Stomach (tissue), 9 donors: ENCODE data around the gene THEMIS. TPM values are rescaled to one million over a fixed set of nuclear protein-coding genes. Genes with fewer than 3 reads are reported as not detected.
"Not testable (repeated sequence)": the region's sequence is repeated elsewhere in the genome, so short reads cannot be mapped to it uniquely, and the experiment has no call there.

ENCODE experiments used
- DNase-seq, 2 donors: peaks; one replicate each; pipeline versions ENCODE4 v3.0.0 to v3.0.0-alpha.2; 2013 to 2019
- H3K27ac ChIP-seq, 5 donors: fragments of 200-600 bp in 4 of 5; sonication (generic) in 4 of 5; one replicate each; pipeline ENCODE4 v1.5.1; 2013 to 2019; ENCODE audit warnings: mild to moderate bottlenecking in 1 of 5, moderate library complexity in 1 of 5
- H3K27me3 ChIP-seq, 3 donors: fragments of 200-600 bp; sonication (generic); one replicate each; pipeline ENCODE4 v1.5.1; 2017 to 2019; ENCODE audit warnings: mixed run types in 1 of 3
- H3K36me3 ChIP-seq, 4 donors: fragments of 200-600 bp; sonication (generic); 1 replicate in 3 of 4; 2 replicates in 1 of 4; pipeline ENCODE4 v1.5.1; 2016 to 2019
- H3K4me1 ChIP-seq, 4 donors: fragments of 200-600 bp; sonication (generic); one replicate each; pipeline ENCODE4 v1.5.1; 2016 to 2019
- H3K4me3 ChIP-seq, 4 donors: fragments of 200-600 bp; sonication (generic) in 3 of 4; one replicate each; pipeline ENCODE4 v1.5.1; 2016 to 2019; ENCODE audit warnings: mild to moderate bottlenecking in 1 of 4
- H3K9me3 ChIP-seq, 4 donors: fragments of 200-600 bp; sonication (generic); one replicate each; pipeline ENCODE4 v1.5.1; 2016 to 2019
- EP300 ChIP-seq: sonication (generic); formaldehyde crosslinking; IDR thresholded peaks from one replicate; pipeline ENCODE4 v1.6.1; 2017; ENCODE audit warnings: antibody characterized with exemption
- POLR2A ChIP-seq, 4 donors: fragments of 450-650 bp; IDR thresholded peaks; one replicate each; pipeline ENCODE4 v1.6.1; 2016; ENCODE audit warnings: antibody characterized with exemption in 4 of 4, control low read depth in 2 of 4, mild to moderate bottlenecking in 1 of 4, moderate library complexity in 1 of 4
- POLR2AphosphoS5 ChIP-seq, 3 donors: sonication (generic); formaldehyde crosslinking; IDR thresholded peaks; one replicate each; pipeline ENCODE4 v1.6.1; 2016; ENCODE audit warnings: antibody characterized with exemption in 3 of 3
- WGBS, 5 donors: extraction: QIAGEN DNeasy Blood & Tissue Kit in 3 of 5; methylation state at CpG; one replicate each; pipeline versions ENCODE4 v1.1.5 to v1.1.7; 2013 to 2018; 5-methylcytosine and 5-hydroxymethylcytosine counted together
- intact Hi-C: fragments of 100-400 bp; cut with DNase I; formaldehyde crosslinking; loops from one replicate; pipeline ENCODE4 v1.15.1; 2023; ENCODE audit warnings: low total_unique reads
- polyA plus RNA-seq, 3 donors: library from polyadenylated mRNA; stranded (reverse); fragments of 200-250 nt; gene quantifications; one replicate each; pipeline ENCODE4 v1.2.3, GENCODE V29; 2013
- total RNA-seq, 5 donors: library from RNA; depleted of rRNA; stranded (reverse); fragments of >200 nt; gene quantifications; one replicate each; pipeline versions ENCODE4 v1.1.0 to v1.2.3, GENCODE V29; 2014 to 2016
- TF ChIP-seq, protein P1 (sequence below), 7 experiments: fragments of 450-650 bp in 4 of 7; fragments of 200-600 bp in 3 of 7; sonication (generic) in 3 of 7; IDR thresholded peaks; one replicate each; pipeline ENCODE4 v1.5.1; 2016 to 2019; ENCODE audit warnings: antibody characterized with exemption in 7 of 7, control low read depth in 2 of 7, mild to moderate bottlenecking in 1 of 7
- donor health status: healthy with polysubstance abuse.
- donor health status: Bipolar disorder and iron deficiency.
- donor health status: healthy.

The THEMIS gene
- total and polyA plus RNA-seq, 8 donors = 0.08 to 18.3 (median 0.89) TPM; not detected in 1

DNA sequence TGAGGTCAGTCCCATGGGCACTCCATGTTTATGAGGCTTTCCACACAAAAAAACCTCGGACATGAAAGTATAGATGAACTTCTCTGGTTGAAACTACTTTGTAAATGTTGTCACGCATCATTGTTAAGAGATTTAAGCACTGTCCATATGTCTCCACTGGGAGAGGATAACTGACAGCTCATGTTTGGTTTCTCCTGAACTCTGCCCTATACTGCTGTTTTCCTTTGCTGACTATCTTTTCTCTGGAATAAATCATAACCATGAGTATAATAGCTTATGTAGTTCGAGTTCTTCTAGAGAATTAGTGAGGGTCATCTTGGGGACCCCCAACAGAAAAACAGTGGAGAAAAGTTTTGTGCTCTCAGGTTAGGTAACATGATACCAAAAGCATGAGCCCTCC lies 14.3 kb downstream of the THEMIS start:
- no peak for DNase-seq
- Histone ChIP-seq H3K9me3 (no peaks in the 10 kb centered on the region), H3K4me1 (no peaks in the 10 kb centered on the region), H3K27ac (no peak overlapping the region), H3K36me3 (no peaks in the 10 kb centered on the region), H3K4me3 (no peak overlapping the region), H3K27me3 (no peaks in the 10 kb centered on the region)
- intact Hi-C loops = no loop called here
- TF ChIP-seq, protein P1, sequence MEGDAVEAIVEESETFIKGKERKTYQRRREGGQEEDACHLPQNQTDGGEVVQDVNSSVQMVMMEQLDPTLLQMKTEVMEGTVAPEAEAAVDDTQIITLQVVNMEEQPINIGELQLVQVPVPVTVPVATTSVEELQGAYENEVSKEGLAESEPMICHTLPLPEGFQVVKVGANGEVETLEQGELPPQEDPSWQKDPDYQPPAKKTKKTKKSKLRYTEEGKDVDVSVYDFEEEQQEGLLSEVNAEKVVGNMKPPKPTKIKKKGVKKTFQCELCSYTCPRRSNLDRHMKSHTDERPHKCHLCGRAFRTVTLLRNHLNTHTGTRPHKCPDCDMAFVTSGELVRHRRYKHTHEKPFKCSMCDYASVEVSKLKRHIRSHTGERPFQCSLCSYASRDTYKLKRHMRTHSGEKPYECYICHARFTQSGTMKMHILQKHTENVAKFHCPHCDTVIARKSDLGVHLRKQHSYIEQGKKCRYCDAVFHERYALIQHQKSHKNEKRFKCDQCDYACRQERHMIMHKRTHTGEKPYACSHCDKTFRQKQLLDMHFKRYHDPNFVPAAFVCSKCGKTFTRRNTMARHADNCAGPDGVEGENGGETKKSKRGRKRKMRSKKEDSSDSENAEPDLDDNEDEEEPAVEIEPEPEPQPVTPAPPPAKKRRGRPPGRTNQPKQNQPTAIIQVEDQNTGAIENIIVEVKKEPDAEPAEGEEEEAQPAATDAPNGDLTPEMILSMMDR (IDR thresholded peaks at IDR 0.05) = no peak
- TF ChIP-seq POLR2AphosphoS5 (IDR thresholded peaks at IDR 0.05) (no peak), EP300 (no peak), POLR2A (IDR thresholded peaks at IDR 0.05) (no peak)
- 78 to 92% (median 85%) methylated on average over 3 of the region's 3 CpGs for WGBS, 5 donors

DNA sequence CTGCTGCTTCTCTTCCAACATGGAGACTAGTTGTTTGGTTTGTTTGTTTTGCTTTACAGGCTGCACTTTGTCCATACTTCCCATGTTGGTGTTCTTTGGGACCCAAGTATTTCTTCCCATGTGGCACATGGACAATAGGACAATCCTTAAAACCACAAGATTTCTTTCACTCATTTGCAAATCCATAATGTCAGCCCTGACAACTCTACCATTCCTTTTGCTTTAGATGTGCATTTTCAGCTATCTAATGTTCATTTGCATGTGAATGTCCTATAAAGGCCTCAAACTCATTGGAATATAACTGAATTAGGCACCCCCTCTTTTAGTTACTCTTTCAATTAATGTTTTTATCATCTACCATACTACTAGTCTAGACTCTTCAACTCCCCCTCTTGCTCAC lies 16.7 kb downstream of the THEMIS start:
- intact Hi-C loops = no loop called here
- no peaks in the 10 kb centered on the region for H3K4me1 ChIP-seq
- no peaks in the 10 kb centered on the region for H3K27me3 ChIP-seq
- H3K4me3 ChIP-seq = no peak overlapping the region
- H3K36me3 ChIP-seq = no peaks in the 10 kb centered on the region
- no peaks in the 10 kb centered on the region for H3K9me3 ChIP-seq
- no peak for TF ChIP-seq POLR2A (IDR thresholded peaks at IDR 0.05)
- DNase-seq = no peak
- H3K27ac ChIP-seq = no peak overlapping the region

DNA sequence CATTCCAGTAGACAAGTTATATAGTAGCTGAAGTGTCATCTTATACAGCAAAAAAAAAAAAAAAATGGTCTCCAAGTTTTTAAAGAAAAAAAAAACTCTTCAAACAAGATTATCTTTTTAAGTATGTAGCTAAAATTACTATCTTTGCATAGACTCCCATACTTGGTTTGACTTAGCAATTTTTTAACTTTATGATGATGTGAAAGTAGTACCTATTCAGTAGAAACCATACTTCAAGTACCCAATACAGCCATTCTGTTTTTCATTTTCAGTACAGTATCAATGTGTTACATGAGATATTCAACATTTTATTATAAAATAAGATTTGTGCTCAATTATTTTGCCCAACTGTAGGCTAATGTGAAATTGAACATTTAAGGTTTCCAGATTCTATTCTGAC lies 18.9 kb downstream of the THEMIS start:
- intact Hi-C loops, H3K36me3 ChIP-seq, DNase-seq: not testable (repeated sequence)

DNA sequence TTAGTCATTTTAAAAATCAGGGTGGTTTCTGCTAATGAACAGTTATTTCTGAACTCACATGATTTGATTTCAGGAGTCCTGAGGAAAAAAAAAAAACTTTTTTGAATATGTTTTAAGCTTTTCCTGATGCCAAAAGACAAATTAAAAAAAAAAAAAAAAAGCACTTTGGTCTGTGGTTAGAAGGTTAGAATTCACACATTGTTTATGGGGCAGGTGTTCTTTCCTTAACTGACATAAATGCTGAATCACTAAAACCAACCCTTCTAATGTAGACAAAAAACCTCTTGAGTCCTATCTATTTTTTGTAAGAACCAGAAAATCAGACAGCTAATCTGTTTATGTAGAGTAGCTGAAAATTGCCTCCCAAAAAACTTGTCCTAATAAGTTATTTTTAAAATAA lies 20.4 kb downstream of the THEMIS start:
- Histone ChIP-seq H3K27ac (no peak overlapping the region), H3K4me1 (no peaks in the 10 kb centered on the region), H3K36me3 (no peaks in the 10 kb centered on the region), H3K4me3 (no peak overlapping the region), H3K9me3 (no peaks in the 10 kb centered on the region), H3K27me3 (no peaks in the 10 kb centered on the region)
- no peak for DNase-seq
- TF ChIP-seq EP300 (no peak), POLR2A (IDR thresholded peaks at IDR 0.05) (no peak), POLR2AphosphoS5 (IDR thresholded peaks at IDR 0.05) (no peak)
- TF ChIP-seq, protein P1 (IDR thresholded peaks at IDR 0.05) = no peak
- intact Hi-C loops = no loop called here

More for the DNA sequence above, 18.9 kb downstream of the THEMIS start:
- not testable (repeated sequence) for H3K27me3 ChIP-seq, H3K4me1 ChIP-seq, H3K9me3 ChIP-seq, H3K27ac ChIP-seq, H3K4me3 ChIP-seq

DNA sequence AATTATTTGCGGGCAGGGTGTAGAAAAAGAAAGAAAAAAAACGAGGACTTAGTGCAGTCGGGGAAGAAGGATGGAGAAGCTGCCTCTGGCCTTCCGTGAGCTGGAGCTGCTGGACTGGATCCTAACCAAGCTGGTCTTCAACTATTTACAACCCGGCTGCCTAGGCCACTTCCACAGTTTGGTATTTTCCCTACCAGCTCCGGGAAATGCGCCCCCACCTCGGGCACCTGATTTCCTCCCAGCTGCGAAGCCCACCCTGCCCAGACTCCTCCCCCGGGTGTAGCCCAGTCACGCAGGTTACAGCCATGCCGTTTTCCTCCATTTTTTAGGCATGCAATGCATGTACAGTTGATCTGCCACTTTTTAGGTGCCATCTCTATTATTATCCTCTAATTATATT lies 21.2 kb downstream of the THEMIS start:
- 36 to 51% (median 39%) methylated on average over 12 of the region's 12 CpGs for WGBS, 5 donors
- peak in 1 of 2 donors; percentile 44 for DNase-seq
- TF ChIP-seq POLR2AphosphoS5 (IDR thresholded peaks at IDR 0.05) = no peak
- TF ChIP-seq EP300 = no peak
- TF ChIP-seq POLR2A (IDR thresholded peaks at IDR 0.05) = no peak
- TF ChIP-seq, protein P1 (IDR thresholded peaks at IDR 0.05) = no peak
- Histone ChIP-seq H3K4me3 (no peak overlapping the region), H3K27ac (no peak overlapping the region), H3K36me3 (no peaks in the 10 kb centered on the region), H3K4me1 (no peaks in the 10 kb centered on the region), H3K9me3 (no peaks in the 10 kb centered on the region), H3K27me3 (no peaks in the 10 kb centered on the region)
- intact Hi-C loops = no loop called here

DNA sequence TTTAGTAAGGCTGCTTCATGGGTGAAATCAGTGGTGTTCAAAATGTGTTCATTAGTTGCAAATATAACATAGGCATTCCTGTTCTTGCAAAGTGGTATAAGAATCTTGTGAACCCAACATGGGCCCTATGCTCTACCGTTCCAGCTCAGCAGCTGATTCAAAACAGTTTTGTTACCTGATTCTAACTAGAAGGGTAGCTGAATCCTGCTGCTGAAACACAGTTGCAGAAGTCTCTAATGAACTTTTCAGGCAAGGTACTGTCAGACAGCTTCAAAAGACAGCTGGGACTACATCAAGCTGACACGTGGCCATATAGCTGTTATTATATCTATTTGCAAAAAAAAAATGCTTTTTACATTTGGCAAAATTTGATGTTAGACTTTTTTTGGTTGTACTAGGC lies 22.7 kb downstream of the THEMIS start:
- no peak overlapping the region for H3K27ac ChIP-seq
- DNase-seq = no peak
- no peaks in the 10 kb centered on the region for H3K4me1 ChIP-seq
- H3K36me3 ChIP-seq = no peaks in the 10 kb centered on the region
- TF ChIP-seq, protein P1 (IDR thresholded peaks at IDR 0.05) = no peak
- TF ChIP-seq POLR2AphosphoS5 (IDR thresholded peaks at IDR 0.05) = no peak
- no peak for TF ChIP-seq POLR2A (IDR thresholded peaks at IDR 0.05)
- no peak for TF ChIP-seq EP300
- H3K9me3 ChIP-seq = peaks cover 0 to 9% (median 0%) of the 10 kb centered on the region in 4 donors
- intact Hi-C loops = no loop called here
- H3K4me3 ChIP-seq = no peak overlapping the region
- WGBS, 5 donors = 76 to 80% (median 77%) methylated on average over 2 of the region's 2 CpGs
- H3K27me3 ChIP-seq = no peaks in the 10 kb centered on the region
